Muscle layer of colon (tissue), 2 donors: ENCODE measurements around the gene ZNF804A.
"Not testable (repeated sequence)": the region's sequence is repeated elsewhere in the genome, so short reads cannot be mapped to it uniquely, and the experiment has no call there.

Source experiments
- H3K27ac ChIP-seq: one replicate; pipeline ENCODE4 v1.7.0; 2013; ENCODE audit warnings: low read depth, mild to moderate bottlenecking, low read length, moderate library complexity
- H3K27me3 ChIP-seq, 2 donors: one replicate each; pipeline ENCODE4 v1.7.0; 2013; ENCODE audit warnings: low read length in 2 of 2, mild to moderate bottlenecking in 2 of 2; ENCODE audit not compliant: insufficient read depth in 2 of 2, control insufficient read depth in 1 of 2
- H3K36me3 ChIP-seq: one replicate; pipeline ENCODE4 v1.7.0; 2013; ENCODE audit warnings: mild to moderate bottlenecking, low read length; ENCODE audit not compliant: insufficient read depth
- H3K4me1 ChIP-seq: one replicate; pipeline ENCODE4 v1.7.0; 2013; ENCODE audit warnings: mild to moderate bottlenecking, low read length; ENCODE audit not compliant: insufficient read depth
- H3K4me3 ChIP-seq, 2 donors: one replicate each; pipeline ENCODE4 v1.7.0; 2013; ENCODE audit warnings: low read length in 2 of 2, low read depth in 1 of 2, mild to moderate bottlenecking in 1 of 2, moderate library complexity in 1 of 2
- H3K9ac ChIP-seq: one replicate; pipeline ENCODE4 v1.7.0; 2013; ENCODE audit warnings: low read length
- H3K9me3 ChIP-seq: one replicate; pipeline ENCODE4 v1.7.0; 2013; ENCODE audit warnings: mild to moderate bottlenecking, low read length
- donor health status: abdominal sarcoma.
- donor health status: Adenocarcinoma of cecum.

Gene ZNF804A

GRCh38 chr2:184835398-184835715 is 237.0 kb downstream of the ZNF804A start:
- H3K36me3 ChIP-seq: no peaks in the 10 kb centered on the region
- no peak overlapping the region for H3K27ac ChIP-seq
- H3K27me3 ChIP-seq: no peaks in the 10 kb centered on the region
- H3K9ac ChIP-seq: no peak overlapping the region
- H3K4me3 ChIP-seq: no peak overlapping the region
- H3K9me3 ChIP-seq: no peaks in the 10 kb centered on the region
- H3K4me1 ChIP-seq: no peaks in the 10 kb centered on the region

GRCh38 chr2:184847331-184847730 is 249.0 kb downstream of the ZNF804A start:
- H3K27ac ChIP-seq: no peak overlapping the region
- H3K9ac ChIP-seq: no peak overlapping the region
- H3K9me3 ChIP-seq: no peaks in the 10 kb centered on the region
- no peaks in the 10 kb centered on the region for H3K36me3 ChIP-seq
- H3K27me3 ChIP-seq: no peaks in the 10 kb centered on the region
- no peaks in the 10 kb centered on the region for H3K4me1 ChIP-seq
- no peak overlapping the region for H3K4me3 ChIP-seq

GRCh38 chr2:184849516-184849915 is 251.2 kb downstream of the ZNF804A start:
- no peaks in the 10 kb centered on the region for H3K9me3 ChIP-seq
- H3K36me3 ChIP-seq: no peaks in the 10 kb centered on the region
- H3K27me3 ChIP-seq: no peaks in the 10 kb centered on the region

GRCh38 chr2:184851576-184851975 is 253.2 kb downstream of the ZNF804A start:
- H3K27ac ChIP-seq: no peak overlapping the region
- no peak overlapping the region for H3K4me3 ChIP-seq
- H3K36me3 ChIP-seq: no peaks in the 10 kb centered on the region

More at GRCh38 chr2:184849516-184849915, 251.2 kb downstream of the ZNF804A start:
- Histone ChIP-seq H3K9ac (no peak overlapping the region), H3K4me3 (no peak overlapping the region), H3K27ac (no peak overlapping the region), H3K4me1 (no peaks in the 10 kb centered on the region)

GRCh38 chr2:184859187-184859586 is 260.9 kb downstream of the ZNF804A start:
- no peaks in the 10 kb centered on the region for H3K36me3 ChIP-seq
- peaks cover 13% of the 10 kb centered on the region for H3K9me3 ChIP-seq
- no peaks in the 10 kb centered on the region for H3K4me1 ChIP-seq
- no peak overlapping the region for H3K4me3 ChIP-seq
- no peak overlapping the region for H3K27ac ChIP-seq
- H3K9ac ChIP-seq: no peak overlapping the region
- no peaks in the 10 kb centered on the region for H3K27me3 ChIP-seq

More at GRCh38 chr2:184851576-184851975, 253.2 kb downstream of the ZNF804A start:
- H3K27me3 ChIP-seq: no peaks in the 10 kb centered on the region
- H3K9ac ChIP-seq: no peak overlapping the region
- no peaks in the 10 kb centered on the region for H3K9me3 ChIP-seq
- H3K4me1 ChIP-seq: no peaks in the 10 kb centered on the region

- no peaks in the 10 kb centered on the region for H3K36me3 ChIP-seq
- peaks cover 13% of the 10 kb centered on the region for H3K9me3 ChIP-seq
- H3K4me1 ChIP-seq: no peaks in the 10 kb centered on the region
- no peaks in the 10 kb centered on the region for H3K27me3 ChIP-seq
- H3K4me3 ChIP-seq: no peak overlapping the region
- H3K27ac ChIP-seq: no peak overlapping the region
- H3K9ac ChIP-seq: no peak overlapping the region
Measured at GRCh38 chr2:184860744-184861143, 262.4 kb downstream of the ZNF804A start.

- H3K9me3 ChIP-seq: no peaks in the 10 kb centered on the region
- no peaks in the 10 kb centered on the region for H3K36me3 ChIP-seq
- no peak overlapping the region for H3K9ac ChIP-seq
- no peak overlapping the region for H3K4me3 ChIP-seq
- H3K4me1 ChIP-seq: no peaks in the 10 kb centered on the region
- no peaks in the 10 kb centered on the region for H3K27me3 ChIP-seq
- H3K27ac ChIP-seq: no peak overlapping the region
Measured at GRCh38 chr2:184875212-184875611, 276.9 kb downstream of the ZNF804A start.

GRCh38 chr2:184875911-184876310 is 277.6 kb downstream of the ZNF804A start:
- Histone ChIP-seq H3K4me1 (no peaks in the 10 kb centered on the region), H3K9me3 (no peaks in the 10 kb centered on the region), H3K27me3 (no peaks in the 10 kb centered on the region), H3K4me3 (no peak overlapping the region), H3K27ac (no peak overlapping the region), H3K9ac (no peak overlapping the region), H3K36me3 (no peaks in the 10 kb centered on the region)

GRCh38 chr2:184877909-184878308 is 279.6 kb downstream of the ZNF804A start:
- Histone ChIP-seq H3K4me3 (no peak overlapping the region), H3K4me1 (no peaks in the 10 kb centered on the region), H3K9ac (no peak overlapping the region), H3K9me3 (no peaks in the 10 kb centered on the region), H3K27me3 (no peaks in the 10 kb centered on the region), H3K36me3 (no peaks in the 10 kb centered on the region), H3K27ac (no peak overlapping the region)

GRCh38 chr2:184879671-184880070 is 281.3 kb downstream of the ZNF804A start:
- H3K4me3 ChIP-seq: no peak overlapping the region
- H3K36me3 ChIP-seq: no peaks in the 10 kb centered on the region
- no peaks in the 10 kb centered on the region for H3K4me1 ChIP-seq
- H3K27ac ChIP-seq: no peak overlapping the region
- no peak overlapping the region for H3K9ac ChIP-seq
- H3K9me3 ChIP-seq: no peaks in the 10 kb centered on the region
- H3K27me3 ChIP-seq: no peaks in the 10 kb centered on the region

GRCh38 chr2:184886585-184886984 is 288.3 kb downstream of the ZNF804A start:
- H3K27me3 ChIP-seq, H3K9me3 ChIP-seq, H3K27ac ChIP-seq, H3K36me3 ChIP-seq, H3K9ac ChIP-seq, H3K4me1 ChIP-seq, H3K4me3 ChIP-seq: not testable (repeated sequence)

- H3K9me3 ChIP-seq: no peaks in the 10 kb centered on the region
- H3K4me3 ChIP-seq: no peak overlapping the region
- no peak overlapping the region for H3K27ac ChIP-seq
- no peak overlapping the region for H3K9ac ChIP-seq
- no peaks in the 10 kb centered on the region for H3K27me3 ChIP-seq
- H3K36me3 ChIP-seq: no peaks in the 10 kb centered on the region
- no peaks in the 10 kb centered on the region for H3K4me1 ChIP-seq
Measured at GRCh38 chr2:184890311-184890710, 292.0 kb downstream of the ZNF804A start.
